SK-N-SH (cell line): ENCODE data around the gene FOXO1.

Experiments
- ELF1 ChIP-seq: IDR thresholded peaks from 2 replicates; pipeline ENCODE4 v1.4.0; 2012
- EP300 ChIP-seq, 2 experiments: IDR thresholded peaks; 2 replicates each; pipeline versions ENCODE4 v1.4.0 to v1.6.1; 2012; ENCODE audit warnings: borderline replicate concordance in 1 of 2, low read depth in 1 of 2, low read length in 1 of 2
- POLR2AphosphoS5 ChIP-seq: IDR thresholded peaks from 2 replicates; pipeline ENCODE4 v1.6.1; 2012; ENCODE audit warnings: low read depth, low read length
- RAD21 ChIP-seq: IDR thresholded peaks from 2 replicates; pipeline ENCODE4 v1.6.1; 2012; ENCODE audit warnings: mild to moderate bottlenecking, low read length
- RCOR1 ChIP-seq: fragments of 150-350 bp; IDR thresholded peaks from 2 replicates; pipeline ENCODE4 v1.6.1; 2017; ENCODE audit warnings: antibody characterized with exemption, low read length
- TAF1 ChIP-seq: IDR thresholded peaks from 2 replicates; pipeline ENCODE4 v1.6.1; 2012; ENCODE audit warnings: low read depth, mild to moderate bottlenecking, low read length, moderate library complexity, borderline replicate concordance
- TF ChIP-seq, protein P1 (sequence below): fragments of 200-600 bp; sonication (generic); IDR thresholded peaks from 2 replicates; pipeline ENCODE4 v1.6.1; 2017; ENCODE audit warnings: antibody characterized with exemption, mild to moderate bottlenecking, moderate library complexity
- TF ChIP-seq, protein P2 (sequence below): IDR thresholded peaks from 2 replicates; pipeline ENCODE4; 2012
- TF ChIP-seq, protein P3 (sequence below): IDR thresholded peaks from 2 replicates; pipeline ENCODE4 v1.4.0; 2012; ENCODE audit warnings: low read depth, borderline replicate concordance

DNA sequence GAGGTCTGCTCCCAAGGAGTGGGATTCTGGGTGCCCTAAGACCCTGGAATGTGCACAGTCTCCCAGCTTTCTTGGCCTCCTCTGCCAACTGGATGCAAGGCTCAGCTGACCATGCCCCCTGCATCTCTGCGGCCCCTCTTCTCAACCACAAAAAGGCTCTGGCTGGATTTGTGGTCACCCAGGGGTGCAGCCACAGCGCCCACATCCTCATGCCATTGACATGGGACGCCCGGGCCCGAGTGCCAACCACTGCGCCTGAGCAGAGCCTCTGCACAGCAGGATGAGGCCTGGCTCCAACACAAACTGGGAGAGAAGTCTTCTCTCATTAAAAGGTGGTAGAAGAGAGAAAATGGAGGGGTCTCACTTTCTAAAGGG is 103.5 kb downstream of the FOXO1 start:
- TF ChIP-seq, protein P1, sequence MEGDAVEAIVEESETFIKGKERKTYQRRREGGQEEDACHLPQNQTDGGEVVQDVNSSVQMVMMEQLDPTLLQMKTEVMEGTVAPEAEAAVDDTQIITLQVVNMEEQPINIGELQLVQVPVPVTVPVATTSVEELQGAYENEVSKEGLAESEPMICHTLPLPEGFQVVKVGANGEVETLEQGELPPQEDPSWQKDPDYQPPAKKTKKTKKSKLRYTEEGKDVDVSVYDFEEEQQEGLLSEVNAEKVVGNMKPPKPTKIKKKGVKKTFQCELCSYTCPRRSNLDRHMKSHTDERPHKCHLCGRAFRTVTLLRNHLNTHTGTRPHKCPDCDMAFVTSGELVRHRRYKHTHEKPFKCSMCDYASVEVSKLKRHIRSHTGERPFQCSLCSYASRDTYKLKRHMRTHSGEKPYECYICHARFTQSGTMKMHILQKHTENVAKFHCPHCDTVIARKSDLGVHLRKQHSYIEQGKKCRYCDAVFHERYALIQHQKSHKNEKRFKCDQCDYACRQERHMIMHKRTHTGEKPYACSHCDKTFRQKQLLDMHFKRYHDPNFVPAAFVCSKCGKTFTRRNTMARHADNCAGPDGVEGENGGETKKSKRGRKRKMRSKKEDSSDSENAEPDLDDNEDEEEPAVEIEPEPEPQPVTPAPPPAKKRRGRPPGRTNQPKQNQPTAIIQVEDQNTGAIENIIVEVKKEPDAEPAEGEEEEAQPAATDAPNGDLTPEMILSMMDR = no peak
- no peak for TF ChIP-seq POLR2AphosphoS5
- TF ChIP-seq ELF1 = no peak
- no peak for TF ChIP-seq RCOR1
- TF ChIP-seq, protein P2, sequence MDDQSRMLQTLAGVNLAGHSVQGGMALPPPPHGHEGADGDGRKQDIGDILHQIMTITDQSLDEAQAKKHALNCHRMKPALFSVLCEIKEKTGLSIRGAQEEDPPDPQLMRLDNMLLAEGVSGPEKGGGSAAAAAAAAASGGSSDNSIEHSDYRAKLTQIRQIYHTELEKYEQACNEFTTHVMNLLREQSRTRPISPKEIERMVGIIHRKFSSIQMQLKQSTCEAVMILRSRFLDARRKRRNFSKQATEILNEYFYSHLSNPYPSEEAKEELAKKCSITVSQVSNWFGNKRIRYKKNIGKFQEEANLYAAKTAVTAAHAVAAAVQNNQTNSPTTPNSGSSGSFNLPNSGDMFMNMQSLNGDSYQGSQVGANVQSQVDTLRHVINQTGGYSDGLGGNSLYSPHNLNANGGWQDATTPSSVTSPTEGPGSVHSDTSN = no peak
- TF ChIP-seq, protein P3, sequence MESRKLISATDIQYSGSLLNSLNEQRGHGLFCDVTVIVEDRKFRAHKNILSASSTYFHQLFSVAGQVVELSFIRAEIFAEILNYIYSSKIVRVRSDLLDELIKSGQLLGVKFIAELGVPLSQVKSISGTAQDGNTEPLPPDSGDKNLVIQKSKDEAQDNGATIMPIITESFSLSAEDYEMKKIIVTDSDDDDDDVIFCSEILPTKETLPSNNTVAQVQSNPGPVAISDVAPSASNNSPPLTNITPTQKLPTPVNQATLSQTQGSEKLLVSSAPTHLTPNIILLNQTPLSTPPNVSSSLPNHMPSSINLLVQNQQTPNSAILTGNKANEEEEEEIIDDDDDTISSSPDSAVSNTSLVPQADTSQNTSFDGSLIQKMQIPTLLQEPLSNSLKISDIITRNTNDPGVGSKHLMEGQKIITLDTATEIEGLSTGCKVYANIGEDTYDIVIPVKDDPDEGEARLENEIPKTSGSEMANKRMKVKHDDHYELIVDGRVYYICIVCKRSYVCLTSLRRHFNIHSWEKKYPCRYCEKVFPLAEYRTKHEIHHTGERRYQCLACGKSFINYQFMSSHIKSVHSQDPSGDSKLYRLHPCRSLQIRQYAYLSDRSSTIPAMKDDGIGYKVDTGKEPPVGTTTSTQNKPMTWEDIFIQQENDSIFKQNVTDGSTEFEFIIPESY = no peak
- TF ChIP-seq EP300 (IDR thresholded peaks at IDR 0.05; ENCODE audit: borderline replicate concordance in 1 of 2, low read depth in 1 of 2, low read length in 1 of 2) = no peak
- TF ChIP-seq TAF1 = no peak
- TF ChIP-seq RAD21 = no peak
